ENCODE data around the gene SERPINA3.
"Not testable (repeated sequence)": the region's sequence is repeated elsewhere in the genome, so short reads cannot be mapped to it uniquely, and the experiment has no call there.

SERPINA3 gene

GRCh38 chr14:94612174-94612573, at the start of gene SERPINA3:
Gene SERPINA3, plus strand, starts transcription at chr14:94612391. Its CDS starts 2,051 bp downstream, at chr14:94614442.
- DNase-seq (ENCODE audit: low spot score) = no peak

DNA sequence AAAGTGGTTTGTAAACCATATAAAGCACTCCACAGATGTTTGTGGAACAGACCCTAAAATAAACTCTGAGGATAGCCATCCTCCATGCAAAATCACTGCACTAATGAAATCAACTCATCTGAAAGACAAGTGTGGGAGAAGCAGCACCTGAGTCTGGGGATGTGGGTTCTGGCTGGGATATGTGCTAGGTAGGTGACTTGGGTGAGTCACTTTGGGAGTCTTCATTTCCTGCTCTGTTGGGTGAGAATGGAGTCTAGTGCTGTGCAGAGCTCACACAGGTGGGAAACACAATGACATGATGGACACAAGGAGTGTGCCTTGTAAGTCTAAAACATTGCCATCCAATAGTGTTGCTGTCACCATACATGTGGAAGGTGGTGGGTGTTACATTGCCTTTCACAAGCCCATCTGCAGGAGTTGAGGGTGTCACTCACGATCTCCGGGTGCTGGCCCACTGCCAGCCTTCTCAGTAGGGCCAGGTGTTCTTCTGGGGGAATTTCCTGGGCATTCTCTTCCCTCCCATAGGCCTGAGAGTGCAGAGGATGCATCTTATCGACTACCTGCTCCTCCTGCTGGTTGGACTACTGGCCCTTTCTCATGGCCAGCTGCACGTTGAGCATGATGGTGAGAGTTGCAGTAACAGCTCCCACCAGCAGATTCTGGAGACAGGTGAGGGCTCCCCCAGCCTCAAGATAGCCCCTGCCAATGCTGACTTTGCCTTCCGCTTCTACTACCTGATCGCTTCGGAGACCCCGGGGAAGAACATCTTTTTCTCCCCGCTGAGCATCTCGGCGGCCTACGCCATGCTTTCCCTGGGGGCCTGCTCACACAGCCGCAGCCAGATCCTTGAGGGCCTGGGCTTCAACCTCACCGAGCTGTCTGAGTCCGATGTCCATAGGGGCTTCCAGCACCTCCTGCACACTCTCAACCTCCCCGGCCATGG, 49.0 kb upstream of the SERPINA3 start:
- no peak for DNase-seq (ENCODE audit: low spot score)

GRCh38 chr14:94564381-94564780, 47.8 kb upstream of the SERPINA3 start:
- no peak for DNase-seq (ENCODE audit: low spot score)

DNA sequence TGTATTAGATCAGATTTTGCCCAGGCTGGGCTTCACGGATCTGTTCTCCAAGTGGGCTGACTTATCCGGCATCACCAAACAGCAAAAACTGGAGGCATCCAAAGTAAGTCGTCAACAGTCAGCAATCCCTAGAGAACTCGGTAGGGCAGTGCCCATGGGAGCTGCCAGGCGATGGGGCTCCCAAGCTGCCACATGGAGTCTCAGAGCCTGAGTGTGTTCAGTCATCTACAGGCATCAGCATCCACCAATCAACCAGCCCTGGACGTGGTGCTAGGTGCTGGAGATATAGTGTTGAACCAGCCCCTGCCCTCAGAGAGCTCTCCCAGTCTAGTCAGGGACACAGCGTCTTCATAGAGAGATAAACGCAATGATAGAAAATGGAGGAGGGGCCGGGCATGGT, 44.0 kb upstream of the SERPINA3 start:
- no peak for DNase-seq (ENCODE audit: low spot score)

GRCh38 chr14:94569381-94570001, 42.7 kb upstream of the SERPINA3 start:
- DNase-seq (ENCODE audit: low spot score) = no peak

DNA sequence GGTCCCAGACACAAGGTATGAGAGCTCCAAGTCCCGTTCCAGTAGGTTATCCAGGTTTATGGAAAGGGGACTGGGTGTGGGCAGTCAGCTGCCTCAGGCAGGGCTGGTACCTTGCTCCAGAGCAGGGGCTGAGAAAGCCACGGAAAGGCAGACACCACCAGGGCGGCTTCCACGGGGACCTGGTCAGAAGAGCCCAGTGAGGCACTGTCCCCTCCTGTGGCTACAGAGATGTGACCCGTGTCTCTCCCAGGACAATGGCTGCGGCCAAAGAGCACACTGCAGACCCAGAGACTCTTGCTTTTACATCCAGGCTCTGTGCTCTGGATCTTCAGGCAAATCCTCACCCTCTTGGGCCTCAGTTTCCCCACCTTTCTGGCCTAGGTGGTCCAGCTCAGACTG, 42.2 kb upstream of the SERPINA3 start:
- no peak for DNase-seq (ENCODE audit: low spot score)

GRCh38 chr14:94570440-94570839, 41.8 kb upstream of the SERPINA3 start:
- no peak for DNase-seq (ENCODE audit: low spot score)

DNA sequence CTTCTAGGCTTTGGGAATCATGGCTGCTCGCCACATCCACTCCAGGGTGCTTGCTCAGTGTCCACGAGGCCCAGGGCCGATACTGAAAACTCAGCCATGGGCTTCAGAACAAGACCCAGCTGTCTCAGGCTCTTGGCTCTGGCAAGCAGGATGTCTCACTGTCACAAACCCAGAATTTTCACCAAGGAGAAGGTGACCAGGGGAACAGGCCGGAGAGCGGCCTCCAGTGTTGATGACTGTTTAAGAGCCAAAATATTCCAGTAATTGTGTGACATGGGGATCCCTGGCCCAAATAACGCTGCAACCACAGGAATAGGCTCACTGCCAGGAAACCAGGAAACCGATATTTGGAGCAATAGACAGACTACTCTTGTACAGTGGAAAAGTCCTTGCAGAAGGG, 40.8 kb upstream of the SERPINA3 start:
- DNase-seq (ENCODE audit: low spot score) = no peak

DNA sequence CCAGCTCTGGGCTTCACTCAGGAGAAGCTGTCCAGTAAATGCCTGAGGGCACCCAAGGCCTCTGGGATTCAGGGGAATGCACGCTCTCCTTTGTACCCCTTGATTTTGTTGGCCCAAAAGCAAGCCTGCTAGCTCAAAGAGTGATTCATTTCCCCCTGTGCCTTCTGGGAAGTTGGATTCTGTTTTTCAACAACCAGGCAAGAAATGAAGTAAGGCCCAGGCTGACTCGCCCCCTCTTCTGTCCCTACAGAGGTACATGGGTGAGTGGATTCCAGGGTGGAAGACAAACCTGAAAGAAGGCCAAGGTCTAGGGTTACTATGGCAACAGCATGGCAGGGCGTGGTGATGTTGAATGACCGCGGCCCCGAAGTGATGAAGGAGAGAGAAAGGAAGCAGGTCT, 40.2 kb upstream of the SERPINA3 start:
- no peak for DNase-seq (ENCODE audit: low spot score)

DNA sequence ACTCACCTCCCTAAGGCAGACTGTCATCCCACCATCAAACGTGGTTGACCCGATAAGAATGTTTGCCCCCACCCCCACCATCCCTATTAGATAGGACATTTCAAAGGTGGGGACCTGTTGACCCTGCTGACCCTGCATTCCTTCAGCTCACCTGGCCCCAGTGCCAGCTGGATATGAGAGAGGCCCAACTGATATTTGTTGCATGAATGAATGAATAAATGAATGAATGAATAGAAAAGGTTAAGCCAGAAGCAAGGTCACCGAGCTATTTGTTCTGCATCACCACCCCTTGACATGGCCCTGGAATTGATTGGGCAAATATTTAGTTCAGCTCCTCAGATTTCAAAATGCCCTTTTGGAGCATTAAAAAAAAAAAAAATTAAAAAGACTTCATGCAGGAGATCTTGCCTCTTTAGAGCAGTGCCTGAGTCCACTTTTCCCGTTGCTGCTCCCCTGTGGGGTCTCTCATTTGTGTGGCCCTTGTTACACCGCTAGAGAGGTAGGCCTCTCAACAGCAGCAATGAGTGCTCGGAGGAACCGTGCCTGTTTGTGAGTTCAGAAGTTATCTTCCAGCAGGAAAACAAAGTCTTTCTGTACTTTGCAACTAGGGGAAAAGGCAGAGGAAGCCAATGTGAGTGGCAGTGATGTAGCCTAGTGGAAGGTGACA, 39.4 kb upstream of the SERPINA3 start:
- no peak for DNase-seq (ENCODE audit: low spot score)

- DNase-seq (ENCODE audit: low spot score) = no peak
Measured at GRCh38 chr14:94573475-94574277, 38.5 kb upstream of the SERPINA3 start.

- DNase-seq (ENCODE audit: low spot score) = no peak
Measured at GRCh38 chr14:94574336-94574735, 37.9 kb upstream of the SERPINA3 start.

- DNase-seq (ENCODE audit: low spot score) = no peak
Measured at GRCh38 chr14:94575730-94576585, 36.2 kb upstream of the SERPINA3 start.

- not testable (repeated sequence) for DNase-seq (ENCODE audit: low spot score)
Measured at GRCh38 chr14:94577472-94577871, 34.7 kb upstream of the SERPINA3 start.

- DNase-seq (ENCODE audit: low spot score) = no peak
Measured at GRCh38 chr14:94578712-94579111, 33.5 kb upstream of the SERPINA3 start.

DNA sequence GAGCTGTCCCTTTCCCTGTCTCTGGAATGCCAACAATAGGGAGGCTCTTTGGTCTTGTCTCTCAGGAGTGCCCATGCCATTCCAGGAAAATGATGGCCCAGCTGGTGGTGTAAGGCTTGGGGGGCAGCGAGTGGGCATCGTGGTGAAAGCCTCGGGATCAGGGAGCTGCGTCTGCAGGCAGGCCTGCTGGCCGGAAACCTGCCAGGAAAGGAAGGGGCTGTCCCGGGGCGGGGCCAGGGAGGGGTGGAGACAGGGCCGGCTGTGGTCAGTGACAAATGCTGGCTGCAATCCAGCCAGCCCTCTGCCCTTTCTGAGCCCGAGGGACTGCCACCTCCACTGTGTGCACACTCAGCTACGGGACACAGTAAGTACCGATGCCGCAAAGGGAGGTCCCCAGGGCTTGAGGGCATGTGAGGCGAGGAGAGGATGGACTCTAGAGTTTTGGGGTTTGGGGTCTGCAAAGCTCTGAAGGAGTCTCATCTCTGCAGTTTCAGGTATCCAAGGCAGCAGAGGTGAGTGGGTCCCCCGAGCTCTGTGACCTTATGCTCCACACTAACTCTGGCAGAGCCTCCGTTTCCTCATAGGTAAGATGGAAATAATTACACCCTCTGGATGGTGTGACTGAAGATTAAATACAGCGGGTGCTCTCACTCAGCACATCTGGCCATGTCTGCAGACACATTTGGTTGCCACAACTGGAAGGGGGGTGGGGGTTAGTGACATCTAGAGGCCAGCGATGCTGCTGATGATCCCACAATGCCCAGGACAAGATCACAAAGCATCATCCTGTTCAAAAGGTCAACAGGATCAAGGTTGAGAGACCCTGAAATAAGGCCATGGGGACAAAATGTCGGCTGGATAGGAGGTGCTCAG, 30.8 kb upstream of the SERPINA3 start, which contains the start of gene SERPINA5:
Gene SERPINA5, plus strand, starts transcription at position 300 of the 873 bp plus-strand sequence. CDS start 5,937 bp downstream, outside the sequence.
- no peak for DNase-seq (ENCODE audit: low spot score)

GRCh38 chr14:94582199-94582750, 29.9 kb upstream of the SERPINA3 start:
- DNase-seq (ENCODE audit: low spot score) = no peak

DNA sequence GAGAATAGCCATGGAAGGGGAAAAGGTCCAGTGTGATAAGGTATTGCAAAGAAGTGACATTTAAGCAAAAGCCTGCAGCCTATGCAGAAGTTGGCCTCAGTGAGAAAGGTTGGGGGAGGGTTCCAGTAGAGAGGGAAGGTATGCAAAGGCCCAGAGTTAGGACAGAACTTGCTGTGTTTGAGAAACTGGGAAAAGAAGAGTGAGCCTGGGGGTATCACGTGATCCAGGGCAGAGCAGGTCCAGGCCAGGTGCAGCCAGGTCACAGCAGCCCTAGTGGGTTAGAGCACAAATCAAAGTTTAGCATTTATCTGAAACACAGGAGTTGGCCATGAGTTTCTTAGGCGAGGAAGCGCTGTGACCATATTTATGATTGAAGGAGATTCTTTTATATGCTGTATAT, 29.3 kb upstream of the SERPINA3 start:
- DNase-seq (ENCODE audit: low spot score) = no peak

DNA sequence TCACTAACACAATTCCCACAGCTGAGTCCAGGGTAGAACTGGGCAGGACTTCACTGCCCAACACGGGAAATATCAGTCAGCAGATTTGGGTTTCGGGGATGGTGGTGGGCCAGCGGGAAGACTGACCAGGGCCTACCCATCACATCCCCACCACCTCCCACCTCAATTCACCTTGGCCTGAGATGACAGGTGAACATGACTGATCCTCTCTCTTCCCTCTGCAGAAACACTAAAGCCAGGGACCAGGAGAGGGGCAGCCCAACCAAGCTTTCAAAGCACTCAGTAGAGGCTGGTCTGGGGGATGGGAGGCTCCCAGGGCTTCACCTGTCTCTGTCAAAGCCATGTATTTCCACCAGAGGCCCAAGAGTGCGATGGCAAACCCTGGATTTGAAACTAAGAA, 28.6 kb upstream of the SERPINA3 start:
- no peak for DNase-seq (ENCODE audit: low spot score)

All from putamen (tissue), 1 donor.